Measurements from ENCODE around the gene TK1. TPM values are rescaled to one million over a fixed set of nuclear protein-coding genes. Genes with fewer than 3 reads are reported as not detected.
A peak's percentile ranks its signal among the peaks of the same experiment; 100 is the strongest.

The TK1 gene
- total RNA-seq, 6 experiments from 2014 or later: 75.8 to 145 (median 136) TPM

- Mint-ChIP-seq H3K4me1 (ENCODE audit: low read depth) (0 out of 2 replicates have a peak, but pooled peaks cover 5% of the 10 kb centered on the region), H3K27ac (no peak overlapping the region), H3K4me3 (no peak overlapping the region), H3K36me3 (ENCODE audit: low read depth) (no peaks in the 10 kb centered on the region), H3K9me3 (no peaks in the 10 kb centered on the region), H3K27me3 (ENCODE audit: insufficient read depth) (peaks cover 29% of the 10 kb centered on the region)
- DNase-seq: no peak
- TF ChIP-seq CTCF (IDR thresholded peaks at IDR 0.05): no peak; the same call in 1 of the 2 replicates
Observed at GRCh38 chr17:78132084-78132676, 54.7 kb downstream of the TK1 start.

DNA sequence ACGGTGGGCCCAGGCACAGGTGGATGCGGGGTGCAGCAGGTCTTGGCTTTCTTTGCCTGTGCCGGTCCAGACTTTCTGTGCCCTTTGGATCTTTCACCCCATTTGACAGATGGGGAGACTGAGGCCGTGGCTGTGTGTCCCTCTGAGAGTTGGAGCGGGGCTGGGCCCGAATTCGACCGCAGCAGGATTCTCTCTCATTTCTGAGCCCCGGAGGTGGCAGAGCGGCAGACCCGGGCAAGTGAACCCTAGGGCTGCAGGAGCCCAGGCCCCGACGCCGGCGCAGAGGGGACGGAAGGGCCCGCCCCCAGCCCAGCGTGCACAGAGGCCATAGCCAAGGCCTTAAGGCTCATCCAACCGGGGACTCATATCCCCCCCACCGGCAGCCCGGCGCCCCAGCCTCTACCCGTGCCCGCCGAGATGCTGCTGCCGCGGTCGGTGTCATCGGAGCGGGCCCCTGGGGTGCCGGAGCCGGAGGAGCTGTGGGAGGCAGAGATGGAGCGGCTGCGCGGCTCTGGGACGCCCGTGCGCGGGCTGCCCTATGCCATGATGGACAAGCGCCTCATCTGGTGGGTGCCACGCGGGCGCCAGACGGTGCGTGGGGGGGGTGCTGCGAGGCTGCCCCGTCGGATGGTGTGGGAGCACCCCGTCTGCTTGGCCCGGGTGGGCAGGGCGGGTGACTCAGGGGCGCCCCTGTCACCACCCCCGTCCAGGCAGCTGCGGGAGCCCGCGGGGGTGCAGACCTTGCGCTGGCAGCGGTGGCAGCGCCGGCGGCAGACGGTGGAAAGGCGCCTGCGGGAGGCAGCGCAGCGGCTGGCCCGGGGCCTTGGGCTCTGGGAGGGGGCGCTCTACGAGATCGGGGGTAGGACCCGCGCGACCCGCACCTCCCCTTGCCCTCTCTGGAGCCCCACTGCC, 55.4 kb downstream of the TK1 start:
- Mint-ChIP-seq H3K27ac (no peak overlapping the region), H3K4me1 (ENCODE audit: low read depth) (0 out of 2 replicates have a peak, but pooled peaks cover 5% of the 10 kb centered on the region), H3K27me3 (ENCODE audit: insufficient read depth) (peaks cover 29% of the 10 kb centered on the region), H3K36me3 (ENCODE audit: low read depth) (no peaks in the 10 kb centered on the region), H3K4me3 (no peak overlapping the region), H3K9me3 (no peaks in the 10 kb centered on the region)
- DNase-seq: no peak
- peak; percentile 15; the same call in 1 of the 2 replicates for TF ChIP-seq CTCF (IDR thresholded peaks at IDR 0.05)

- Mint-ChIP-seq H3K36me3 (ENCODE audit: low read depth) (no peaks in the 10 kb centered on the region), H3K9me3 (no peaks in the 10 kb centered on the region), H3K27ac (no peak within 1 kb of the TSS), H3K27me3 (ENCODE audit: insufficient read depth) (peaks cover 27% of the 10 kb centered on the region), H3K4me1 (ENCODE audit: low read depth) (0 out of 2 replicates have a peak, but pooled peaks cover 5% of the 10 kb centered on the region), H3K4me3 (no peak within 1 kb of the TSS)
- no peak for TF ChIP-seq CTCF (IDR thresholded peaks at IDR 0.05)
- DNase-seq: no peak
Observed at GRCh38 chr17:78130437-78131101, 56.3 kb downstream of the TK1 start, which contains the start of gene TMC8. TMC8 (plus strand) TSS chr17:78130771; CDS start chr17:78131589, 818 bp downstream.

DNA sequence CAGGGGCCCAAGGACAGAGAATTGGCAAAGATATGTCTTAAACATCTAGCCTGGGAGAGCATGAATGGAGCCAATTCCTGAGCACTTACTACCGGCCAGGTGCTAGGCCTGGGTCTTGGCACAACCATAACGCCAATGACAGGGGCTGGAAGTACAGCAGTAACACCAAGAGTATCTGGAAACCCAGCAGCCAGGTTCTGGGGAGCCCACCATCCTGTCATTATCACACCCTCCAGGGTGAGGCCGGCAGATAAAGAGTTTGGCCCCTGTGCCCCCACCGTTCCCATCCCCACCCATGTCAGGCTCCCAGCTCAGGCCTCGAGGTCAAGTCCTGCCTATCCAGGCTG, 56.8 kb downstream of the TK1 start:
- DNase-seq: no peak
- Mint-ChIP-seq H3K4me3 (no peak overlapping the region), H3K27me3 (ENCODE audit: insufficient read depth) (peaks cover 25% of the 10 kb centered on the region), H3K9me3 (no peaks in the 10 kb centered on the region), H3K36me3 (ENCODE audit: low read depth) (no peaks in the 10 kb centered on the region), H3K27ac (no peak overlapping the region), H3K4me1 (ENCODE audit: low read depth) (0 out of 2 replicates have a peak, but pooled peaks cover 5% of the 10 kb centered on the region)
- no peak for TF ChIP-seq CTCF (IDR thresholded peaks at IDR 0.05)

DNA sequence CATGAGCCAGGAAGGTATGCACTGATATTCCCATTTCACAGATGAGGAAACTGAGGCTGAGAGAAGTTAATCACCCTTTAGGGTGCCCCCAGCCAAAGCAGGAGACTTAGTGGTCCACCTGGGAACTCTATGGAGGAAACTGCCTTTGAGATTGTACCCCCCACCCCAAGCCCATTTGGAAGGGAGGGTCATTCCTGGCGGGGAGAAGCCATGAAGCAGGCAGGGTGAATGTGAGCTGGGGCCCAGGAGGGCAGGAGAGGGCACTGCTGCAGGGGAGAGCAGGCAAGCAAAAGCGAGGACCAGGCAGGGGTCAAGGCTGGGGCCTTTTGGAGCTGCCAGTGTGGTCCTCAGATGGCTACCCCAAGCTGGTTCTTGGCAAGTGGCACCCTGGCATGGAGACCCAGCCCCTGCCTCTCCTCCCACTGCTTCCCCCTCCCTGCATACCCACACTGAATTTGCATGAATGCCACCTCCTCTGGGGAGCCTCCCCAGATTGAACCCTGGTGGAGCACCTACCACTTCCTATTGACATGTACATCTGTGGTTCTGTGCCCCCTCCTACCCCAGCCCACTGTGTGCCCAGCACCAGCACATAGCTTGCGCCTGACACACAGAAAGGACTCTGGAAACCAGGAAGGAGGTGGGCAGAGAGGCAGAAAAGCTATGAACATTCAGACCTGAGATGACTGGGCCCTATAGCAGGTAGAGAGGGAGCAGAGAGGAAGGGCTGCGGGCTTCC, 57.3 kb downstream of the TK1 start:
- Mint-ChIP-seq H3K36me3 (ENCODE audit: low read depth) (no peaks in the 10 kb centered on the region), H3K4me3 (no peak overlapping the region), H3K9me3 (no peaks in the 10 kb centered on the region), H3K27me3 (ENCODE audit: insufficient read depth) (peaks cover 25% of the 10 kb centered on the region), H3K4me1 (ENCODE audit: low read depth) (0 out of 2 replicates have a peak, but pooled peaks cover 5% of the 10 kb centered on the region), H3K27ac (no peak overlapping the region)
- no peak for DNase-seq
- no peak for TF ChIP-seq CTCF (IDR thresholded peaks at IDR 0.05)

All from HFFc6 (cell line).